ENCODE measurements around the gene PHYHD1.

The PHYHD1 gene

DNA sequence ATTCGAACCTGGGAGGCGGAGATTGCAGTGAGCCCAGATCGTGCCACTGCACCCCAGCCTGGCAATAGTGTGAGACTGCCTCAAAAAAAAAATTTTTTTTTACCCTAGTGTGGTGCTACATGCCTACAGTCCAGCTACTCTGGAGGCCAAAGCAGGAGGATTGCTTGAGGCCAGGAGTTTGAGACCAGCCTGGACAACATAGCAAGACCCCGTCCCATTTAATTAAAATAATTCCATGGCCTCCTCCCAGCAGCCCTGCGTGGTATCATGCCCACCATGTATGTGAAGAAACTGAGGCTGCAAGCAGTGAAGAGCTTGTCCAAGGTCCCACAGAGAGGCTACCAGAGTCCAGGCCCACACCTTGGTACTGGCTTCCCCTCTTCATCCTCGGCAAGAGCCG, 19.4 kb upstream of the PHYHD1 start:
- DNase-seq (ENCODE audit: low read depth in 2 of 2), result no peak

DNA sequence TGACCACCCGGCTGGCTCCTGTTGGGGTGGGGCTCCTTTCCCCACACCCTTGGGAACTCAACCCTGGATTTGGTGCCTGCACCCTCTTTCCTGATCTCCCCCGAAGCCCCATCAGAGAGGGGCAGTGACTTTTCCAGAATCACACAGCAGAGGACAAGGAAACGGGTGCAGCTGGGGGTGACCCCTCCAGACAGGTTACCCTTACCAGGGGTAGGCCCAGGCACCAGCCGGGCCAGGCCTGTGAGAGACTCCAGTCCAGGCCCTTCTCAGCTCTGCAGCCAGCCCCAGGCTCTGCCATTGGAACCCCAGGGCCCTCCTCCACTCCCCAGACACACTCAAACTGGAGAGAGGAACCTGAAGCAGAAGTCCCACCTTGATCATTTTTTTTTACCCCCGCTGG, 19.0 kb upstream of the PHYHD1 start:
- DNase-seq (ENCODE audit: low read depth in 2 of 2), result no peak

DNA sequence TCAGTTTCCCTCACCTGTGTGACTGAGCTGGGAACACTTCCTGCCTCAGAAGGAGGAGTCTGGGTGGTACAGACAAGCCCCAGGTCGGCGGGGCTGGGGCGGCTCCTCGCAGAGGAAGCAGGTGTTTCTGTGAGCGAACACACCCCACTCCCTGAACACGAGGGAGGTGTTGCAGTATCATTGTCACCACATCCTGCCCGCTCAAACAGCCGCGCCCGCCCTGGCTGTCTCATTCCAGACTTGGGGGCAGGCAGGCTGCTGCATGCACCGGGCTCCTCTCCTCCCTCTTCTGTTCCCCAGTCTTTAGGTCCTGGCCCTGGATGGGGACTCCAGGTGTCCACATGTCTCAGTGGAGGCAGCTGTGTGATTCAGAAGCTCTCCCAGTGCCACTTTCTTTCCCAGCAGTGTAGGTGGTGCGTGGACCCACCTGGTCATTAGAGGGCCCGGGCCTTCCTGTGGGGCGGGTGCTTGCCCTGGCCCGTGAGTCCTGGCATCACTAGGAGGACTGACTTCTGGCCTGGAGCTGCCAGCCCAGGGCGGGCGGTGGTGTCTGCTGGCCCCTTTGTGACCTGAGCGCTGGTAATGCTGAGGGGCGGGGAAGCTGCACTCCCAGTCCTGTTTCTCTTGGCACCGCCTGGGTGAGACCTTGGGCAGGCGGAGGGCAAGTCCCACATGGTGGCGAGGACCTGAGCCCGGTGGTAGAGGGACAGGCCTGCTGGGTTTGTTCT, 18.3 kb upstream of the PHYHD1 start:
- DNase-seq (ENCODE audit: low read depth in 2 of 2), result no peak

DNA sequence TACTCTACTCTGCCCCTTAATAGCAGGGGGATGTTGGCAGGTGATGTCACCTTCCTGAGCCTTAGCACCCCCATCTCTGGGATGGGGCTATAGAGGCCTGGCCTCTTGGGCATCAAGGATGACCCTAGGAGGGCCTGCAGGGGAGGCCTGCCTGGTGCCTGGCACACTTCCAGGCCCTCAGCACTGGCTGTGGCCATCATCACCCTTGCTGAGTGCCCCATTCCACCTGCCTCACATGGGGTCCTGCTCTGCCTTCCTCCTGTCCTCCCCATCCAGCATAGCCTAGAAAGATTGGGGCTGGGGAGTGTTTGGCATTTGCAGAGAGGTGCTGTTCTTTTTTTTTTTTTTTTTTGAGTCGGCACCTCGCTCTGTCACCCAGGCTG, 17.7 kb upstream of the PHYHD1 start:
- no peak for DNase-seq (ENCODE audit: low read depth in 2 of 2)

DNA sequence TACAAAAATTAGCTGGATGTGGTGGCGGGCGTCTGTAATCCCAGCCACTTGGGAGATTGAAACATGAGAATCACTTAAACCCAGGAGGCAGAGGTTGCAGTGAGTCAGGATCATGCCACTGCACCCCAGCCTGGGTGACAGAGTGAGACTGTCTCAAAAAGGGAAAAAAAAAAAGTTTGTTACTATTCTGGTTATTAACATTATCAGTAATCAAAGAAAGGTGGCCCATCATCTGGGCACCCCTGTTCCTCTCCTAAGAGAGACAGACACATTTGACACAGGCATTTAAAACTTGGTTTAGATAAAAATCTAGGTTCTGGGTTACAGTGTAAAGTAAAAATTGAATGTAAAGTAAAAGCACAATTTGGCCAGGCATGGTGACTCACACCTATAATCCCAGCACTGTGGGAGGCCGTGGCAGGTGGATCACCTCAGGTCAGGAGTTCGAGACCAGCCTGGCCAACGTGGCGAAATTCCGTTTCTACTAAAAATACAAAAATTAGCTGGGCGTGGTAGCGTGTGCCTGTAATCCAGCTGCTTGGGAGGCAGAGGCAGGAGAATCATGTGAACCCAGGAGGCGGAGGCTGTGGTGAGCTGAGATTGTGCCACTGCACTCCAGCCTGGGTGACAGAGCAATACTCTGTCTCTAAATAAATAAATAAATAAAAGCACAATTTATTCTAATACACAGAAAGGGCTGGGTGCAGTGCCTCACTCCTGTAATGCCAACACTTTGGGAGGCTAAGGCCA, 16.7 kb upstream of the PHYHD1 start:
- DNase-seq (ENCODE audit: low read depth in 2 of 2), result no peak

DNA sequence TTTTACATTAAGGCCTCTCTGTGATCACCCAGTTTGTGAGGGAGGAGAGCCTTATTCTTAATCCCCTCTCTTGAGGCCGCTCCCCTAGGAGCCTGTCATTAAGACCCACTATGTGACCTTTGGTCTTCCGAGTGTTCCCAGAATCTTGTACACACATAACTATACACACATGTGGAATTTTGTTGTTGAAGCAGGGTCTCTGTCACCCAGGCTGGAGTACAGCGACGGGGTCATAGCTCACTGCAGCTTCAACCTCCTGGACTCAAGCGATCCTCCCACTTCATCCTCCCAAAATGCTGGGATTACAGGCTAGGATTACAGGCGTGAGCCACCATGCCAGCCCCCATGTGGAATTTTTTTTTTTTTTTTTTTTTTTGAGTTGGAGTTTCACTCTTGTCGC, 14.8 kb upstream of the PHYHD1 start:
- DNase-seq (ENCODE audit: low read depth in 2 of 2), result no peak

DNA sequence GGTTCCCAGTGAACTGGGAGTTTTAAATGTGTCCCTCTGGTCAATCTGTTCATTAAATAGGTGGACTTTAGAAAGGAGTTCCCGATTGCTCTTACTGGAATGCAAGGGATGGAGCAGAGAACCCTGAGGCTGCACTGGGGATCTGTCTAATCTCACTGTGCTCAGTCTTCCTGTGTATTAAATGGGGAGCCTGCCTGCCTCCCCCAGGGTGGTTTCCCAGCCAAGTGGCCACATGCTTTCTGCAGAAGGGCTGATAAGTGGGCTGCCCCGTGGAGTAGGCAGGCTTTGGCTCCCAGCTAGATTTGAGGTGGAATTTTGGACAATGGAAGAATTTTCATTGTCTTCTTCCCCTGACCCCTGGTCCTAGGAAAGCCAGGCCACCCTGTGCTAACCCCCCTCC, 14.0 kb upstream of the PHYHD1 start:
- DNase-seq (ENCODE audit: low read depth in 2 of 2), result no peak

DNA sequence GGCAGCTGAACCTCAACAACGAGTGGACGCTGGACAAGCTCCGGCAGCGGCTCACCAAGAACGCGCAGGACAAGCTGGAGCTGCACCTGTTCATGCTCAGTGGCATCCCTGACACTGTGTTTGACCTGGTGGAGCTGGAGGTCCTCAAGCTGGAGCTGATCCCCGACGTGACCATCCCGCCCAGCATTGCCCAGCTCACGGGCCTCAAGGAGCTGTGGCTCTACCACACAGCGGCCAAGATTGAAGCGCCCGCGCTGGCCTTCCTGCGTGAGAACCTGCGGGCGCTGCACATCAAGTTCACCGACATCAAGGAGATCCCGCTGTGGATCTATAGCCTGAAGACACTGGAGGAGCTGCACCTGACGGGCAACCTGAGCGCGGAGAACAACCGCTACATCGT, 12.4 kb upstream of the PHYHD1 start:
- DNase-seq (ENCODE audit: low read depth in 2 of 2), result no peak

DNA sequence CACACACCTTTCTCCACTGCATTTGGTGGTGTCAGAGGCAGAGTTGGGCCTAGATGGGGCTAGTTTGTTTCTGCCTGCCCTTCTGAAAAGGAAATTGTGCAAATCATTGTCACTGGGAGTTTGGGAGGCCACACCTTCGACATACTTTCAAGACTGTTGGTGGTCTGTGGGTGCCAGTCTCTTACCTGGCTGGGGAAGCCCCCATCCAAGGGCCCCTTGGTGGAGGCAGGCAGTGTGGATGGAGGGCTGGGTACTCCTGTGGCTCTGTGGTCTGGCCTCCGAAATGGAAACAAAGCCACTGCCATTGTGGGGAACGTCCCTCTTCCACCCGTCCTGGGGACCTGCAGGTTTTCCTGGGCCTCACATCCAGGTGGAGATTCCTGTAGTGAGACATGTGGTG, 10.9 kb upstream of the PHYHD1 start:
- no peak for DNase-seq (ENCODE audit: low read depth in 2 of 2)

DNA sequence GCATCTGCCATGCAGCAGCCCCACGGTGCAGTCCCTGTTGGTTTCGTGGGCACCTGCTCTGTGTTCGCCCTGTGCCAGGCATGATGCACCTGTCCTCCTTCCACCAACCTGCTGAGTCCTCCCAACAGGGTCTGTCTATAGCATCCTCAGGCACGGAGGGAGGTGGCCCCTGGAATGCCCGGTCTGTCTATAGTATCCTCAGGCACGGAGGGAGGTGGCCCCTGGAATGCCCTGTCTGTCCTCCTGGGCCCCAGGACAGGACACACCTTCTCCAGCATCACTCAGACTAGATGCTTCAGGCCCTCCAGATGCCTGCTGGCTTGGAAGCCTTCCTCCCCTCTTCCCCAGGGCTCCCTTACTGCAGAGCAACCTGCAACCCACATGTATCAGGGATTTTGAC, 9.9 kb upstream of the PHYHD1 start:
- no peak for DNase-seq (ENCODE audit: low read depth in 2 of 2)

DNA sequence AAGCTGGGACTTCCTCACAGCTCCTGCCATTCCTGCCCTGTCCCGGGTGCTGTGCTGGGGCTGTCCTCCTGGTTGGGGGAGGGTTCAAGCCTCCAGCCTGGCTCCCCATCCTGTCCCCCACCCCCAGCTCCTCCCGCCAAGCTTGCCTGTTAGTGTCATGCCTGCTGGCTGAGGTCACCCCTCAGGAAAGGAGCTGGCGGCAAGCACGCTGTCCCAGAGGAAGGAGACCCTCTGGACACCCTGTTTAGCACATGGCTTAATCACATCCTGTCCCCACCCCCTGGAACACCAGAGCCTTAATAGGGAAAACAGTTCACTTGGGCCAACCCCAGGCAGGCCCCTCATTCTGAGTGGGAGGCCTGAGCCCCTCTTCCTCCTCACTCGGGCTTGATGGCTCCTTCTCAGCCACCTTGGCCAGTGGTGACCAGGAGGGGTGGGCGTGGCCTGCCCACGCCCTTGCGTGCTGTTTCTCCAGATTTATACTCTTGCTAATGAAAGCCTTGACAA, 9.2 kb upstream of the PHYHD1 start:
- DNase-seq (ENCODE audit: low read depth in 2 of 2), result peak in 1 of 2 experiments; percentile 41

DNA sequence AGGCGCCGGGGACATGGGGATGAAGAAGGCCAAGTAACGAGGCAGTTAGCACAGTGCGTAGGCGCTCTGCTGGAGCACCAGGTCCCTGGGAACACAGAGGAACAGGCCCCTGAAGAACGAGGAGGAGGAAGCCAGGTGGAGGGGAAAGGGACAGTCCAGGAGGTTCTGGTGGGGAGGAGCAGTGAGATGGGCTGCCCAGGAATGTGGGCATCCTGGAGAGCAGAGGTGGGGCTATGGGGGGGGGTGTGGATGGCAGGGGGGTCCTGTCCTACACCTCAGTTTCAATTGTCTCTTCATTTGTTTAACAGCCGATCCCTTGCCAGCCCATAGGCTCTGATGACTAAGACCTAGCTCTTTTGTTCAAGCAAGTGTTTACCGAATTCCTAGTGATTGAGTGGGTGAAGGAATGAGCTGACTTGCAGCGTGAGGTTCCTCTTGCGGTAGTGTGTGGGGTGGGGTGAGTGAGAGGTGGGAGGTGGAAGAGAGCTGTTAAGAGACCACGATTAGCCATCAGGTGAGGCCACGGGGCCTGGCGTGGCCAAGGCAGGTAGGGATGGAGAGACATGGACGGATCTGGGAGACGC, 8.4 kb upstream of the PHYHD1 start:
- DNase-seq (ENCODE audit: low read depth in 2 of 2), result peak; percentile 40 to 53

DNA sequence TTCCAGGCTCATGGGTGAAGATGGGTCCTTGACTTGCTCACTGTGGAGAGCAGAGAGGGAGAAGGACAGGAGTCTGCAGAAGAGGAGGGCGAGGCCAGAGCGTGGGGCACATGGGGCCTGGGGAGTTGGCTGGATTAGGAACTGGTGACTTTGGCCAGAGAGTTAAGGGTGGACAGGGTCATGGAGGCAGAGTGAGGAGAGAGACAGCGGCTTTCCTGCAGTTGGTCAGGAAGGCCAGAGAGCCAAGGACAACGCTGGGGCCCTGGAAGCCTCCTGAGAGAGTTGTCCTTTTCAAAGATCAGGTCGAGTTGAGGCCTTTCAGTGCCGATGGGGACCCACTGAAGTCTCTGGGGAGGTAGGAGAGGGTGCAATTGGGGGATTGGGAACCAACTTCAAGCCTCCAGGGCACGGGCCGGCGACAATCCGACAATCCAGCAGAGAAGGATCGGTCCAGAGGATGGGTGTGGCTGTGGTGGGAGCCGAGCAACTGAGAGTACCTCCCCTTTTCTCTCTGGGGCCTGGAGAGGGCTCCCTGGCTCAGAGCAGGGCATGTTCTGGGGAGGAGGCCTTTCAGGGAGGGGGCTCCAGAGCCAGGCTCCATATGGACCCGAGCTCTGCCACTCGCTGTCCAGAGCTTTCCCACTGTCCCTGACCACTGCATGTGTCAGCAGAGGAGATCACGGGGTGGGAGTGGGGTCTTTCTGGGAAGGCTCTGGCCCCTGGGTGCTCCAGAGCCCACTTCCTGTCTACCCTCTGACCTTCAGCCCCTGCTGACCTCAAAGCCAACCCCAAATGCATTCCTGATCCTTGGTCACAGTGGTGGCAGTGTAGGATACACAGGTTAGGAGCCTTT, 7.5 kb upstream of the PHYHD1 start:
- no peak for DNase-seq (ENCODE audit: low read depth in 2 of 2)

DNA sequence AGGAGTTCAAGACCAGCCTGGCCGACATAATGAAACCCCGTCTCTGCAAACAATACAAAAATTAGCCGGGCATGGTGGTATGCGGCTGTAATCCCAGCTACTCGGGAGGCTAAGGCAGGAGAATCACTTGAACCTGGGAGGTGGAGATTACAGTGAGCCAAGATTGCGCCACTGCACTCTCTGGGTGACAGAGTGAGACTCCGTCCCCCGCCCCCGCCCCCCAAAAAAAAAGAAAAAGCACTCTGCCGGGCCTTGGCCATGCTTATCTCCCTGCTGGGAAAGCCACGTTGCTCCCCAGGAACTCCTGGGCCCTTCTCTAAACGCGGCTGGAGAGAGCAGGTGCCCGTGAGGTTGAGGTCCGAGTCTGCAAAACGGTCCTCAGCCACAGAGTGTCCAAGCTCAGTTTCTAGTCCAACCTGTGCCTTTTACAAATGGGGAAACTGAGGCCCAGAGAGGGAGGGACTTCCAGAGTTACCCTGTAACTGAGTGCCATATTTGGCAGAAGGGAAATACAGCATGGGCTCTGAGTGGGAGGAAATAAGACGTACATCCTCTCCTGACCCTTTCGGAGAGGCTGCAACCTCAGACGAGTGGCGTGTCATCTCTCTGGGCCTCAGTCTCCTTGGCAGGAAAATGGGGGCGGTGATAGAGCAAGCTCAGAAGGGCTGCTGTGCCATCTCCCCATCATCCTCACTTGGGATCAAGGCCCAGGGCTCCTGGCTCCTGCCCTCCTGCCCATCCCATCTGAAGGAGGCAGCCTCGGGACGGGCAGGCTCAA, 6.6 kb upstream of the PHYHD1 start:
- DNase-seq (ENCODE audit: low read depth in 2 of 2), result no peak

DNA sequence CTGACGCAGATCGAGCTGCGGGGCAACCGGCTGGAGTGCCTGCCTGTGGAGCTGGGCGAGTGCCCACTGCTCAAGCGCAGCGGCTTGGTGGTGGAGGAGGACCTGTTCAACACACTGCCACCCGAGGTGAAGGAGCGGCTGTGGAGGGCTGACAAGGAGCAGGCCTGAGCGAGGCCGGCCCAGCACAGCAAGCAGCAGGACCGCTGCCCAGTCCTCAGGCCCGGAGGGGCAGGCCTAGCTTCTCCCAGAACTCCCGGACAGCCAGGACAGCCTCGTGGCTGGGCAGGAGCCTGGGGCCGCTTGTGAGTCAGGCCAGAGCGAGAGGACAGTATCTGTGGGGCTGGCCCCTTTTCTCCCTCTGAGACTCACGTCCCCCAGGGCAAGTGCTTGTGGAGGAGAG, 4.6 kb upstream of the PHYHD1 start:
- no peak for DNase-seq (ENCODE audit: low read depth in 2 of 2)

DNA sequence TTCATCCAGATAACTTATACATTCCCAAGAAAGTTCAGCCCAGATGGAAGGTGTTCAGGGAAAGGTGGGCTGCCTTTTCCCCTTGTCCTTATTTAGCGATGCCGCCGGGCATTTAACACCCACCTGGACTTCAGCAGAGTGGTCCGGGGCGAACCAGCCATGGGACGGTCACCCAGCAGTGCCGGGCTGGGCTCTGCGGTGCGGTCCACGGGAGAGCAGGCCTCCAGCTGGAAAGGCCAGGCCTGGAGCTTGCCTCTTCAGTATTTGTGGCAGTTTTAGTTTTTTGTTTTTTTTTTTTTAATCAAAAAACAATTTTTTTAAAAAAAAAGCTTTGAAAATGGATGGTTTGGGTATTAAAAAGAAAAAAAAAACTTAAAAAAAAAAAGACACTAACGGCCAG, 4.0 kb upstream of the PHYHD1 start:
- DNase-seq (ENCODE audit: low read depth in 2 of 2), result no peak

DNA sequence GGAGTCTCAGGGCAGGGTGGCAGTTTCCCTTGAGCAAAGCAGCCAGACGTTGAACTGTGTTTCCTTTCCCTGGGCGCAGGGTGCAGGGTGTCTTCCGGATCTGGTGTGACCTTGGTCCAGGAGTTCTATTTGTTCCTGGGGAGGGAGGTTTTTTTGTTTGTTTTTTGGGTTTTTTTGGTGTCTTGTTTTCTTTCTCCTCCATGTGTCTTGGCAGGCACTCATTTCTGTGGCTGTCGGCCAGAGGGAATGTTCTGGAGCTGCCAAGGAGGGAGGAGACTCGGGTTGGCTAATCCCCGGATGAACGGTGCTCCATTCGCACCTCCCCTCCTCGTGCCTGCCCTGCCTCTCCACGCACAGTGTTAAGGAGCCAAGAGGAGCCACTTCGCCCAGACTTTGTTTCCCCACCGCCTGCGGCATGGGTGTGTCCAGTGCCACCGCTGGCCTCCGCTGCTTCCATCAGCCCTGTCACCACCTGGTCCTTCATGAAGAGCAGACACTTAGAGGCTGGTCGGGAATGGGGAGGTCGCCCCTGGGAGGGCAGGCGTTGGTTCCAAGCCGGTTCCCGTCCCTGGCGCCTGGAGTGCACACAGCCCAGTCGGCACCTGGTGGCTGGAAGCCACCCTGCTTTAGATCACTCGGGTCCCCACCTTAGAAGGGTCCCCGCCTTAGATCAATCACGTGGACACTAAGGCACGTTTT, 3.5 kb upstream of the PHYHD1 start:
- peak in 1 of 2 experiments; percentile 43 for DNase-seq (ENCODE audit: low read depth in 2 of 2)

DNA sequence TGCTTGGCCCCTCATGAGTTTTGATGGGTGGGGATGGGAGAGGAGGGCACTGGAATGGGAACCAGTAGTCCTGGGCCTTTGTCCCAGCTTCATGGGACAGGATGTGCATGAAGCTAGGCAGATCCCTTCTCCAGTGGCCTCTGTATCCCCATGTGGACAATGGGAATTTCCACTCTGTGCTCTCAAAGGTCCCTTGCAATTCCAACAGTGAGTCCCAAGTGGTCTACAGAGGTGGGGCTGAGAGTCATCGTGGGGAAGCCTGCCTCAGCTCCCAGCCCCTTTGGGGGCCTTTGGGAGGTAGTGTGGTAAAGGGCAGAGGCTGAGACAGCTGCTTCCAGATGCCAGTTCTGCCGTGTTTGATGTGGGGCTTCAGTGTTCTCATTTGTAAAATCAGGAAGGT, 1.9 kb upstream of the PHYHD1 start:
- DNase-seq (ENCODE audit: low read depth in 2 of 2), result no peak

DNA sequence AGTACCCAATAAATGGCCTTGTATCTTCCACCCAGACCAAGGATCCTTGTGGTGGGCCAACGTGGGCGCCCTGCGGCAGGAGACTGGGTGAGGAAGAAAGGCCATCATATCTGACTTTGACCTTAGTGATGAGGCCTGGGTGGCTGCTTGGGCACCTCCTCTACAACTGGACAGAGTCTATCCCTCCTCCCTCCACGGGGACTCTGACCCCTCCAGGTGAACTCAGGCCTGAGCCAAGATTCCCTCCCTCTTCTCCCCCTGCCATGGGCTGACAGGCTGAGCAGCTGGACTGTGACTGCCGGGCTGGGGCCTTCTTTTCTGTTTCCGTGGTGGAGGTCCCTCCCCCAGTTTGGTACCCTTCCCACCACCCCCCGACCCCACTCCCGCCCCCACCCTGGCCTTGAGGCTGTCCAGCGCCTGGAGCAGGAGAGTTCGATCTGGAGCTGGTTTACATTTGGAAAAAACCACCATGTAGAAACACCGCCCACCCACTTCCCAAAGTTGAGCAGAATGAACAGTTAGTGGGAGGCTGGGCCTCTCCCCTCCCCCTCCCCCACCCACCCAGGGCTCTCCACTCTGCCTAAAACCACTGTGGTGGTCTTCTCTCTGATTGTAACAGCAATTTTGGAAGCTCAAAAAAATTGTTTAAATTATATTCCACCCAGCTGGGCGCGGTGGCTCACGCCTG, 1.2 kb upstream of the PHYHD1 start:
- no peak for DNase-seq (ENCODE audit: low read depth in 2 of 2)
